Measurements from ENCODE around the gene SLC46A1. TPM values are rescaled to one million over a fixed set of nuclear protein-coding genes. Genes with fewer than 3 reads are reported as not detected.
A peak's percentile ranks its signal among the peaks of the same experiment; 100 is the strongest.

SLC46A1 gene
- total and polyA plus RNA-seq, 9 of the 15 experiments (the other 6 are each of a cell fraction or from before 2014, with no cell fraction given): 0.24 to 5.5 (median 3.1) TPM

DNA sequence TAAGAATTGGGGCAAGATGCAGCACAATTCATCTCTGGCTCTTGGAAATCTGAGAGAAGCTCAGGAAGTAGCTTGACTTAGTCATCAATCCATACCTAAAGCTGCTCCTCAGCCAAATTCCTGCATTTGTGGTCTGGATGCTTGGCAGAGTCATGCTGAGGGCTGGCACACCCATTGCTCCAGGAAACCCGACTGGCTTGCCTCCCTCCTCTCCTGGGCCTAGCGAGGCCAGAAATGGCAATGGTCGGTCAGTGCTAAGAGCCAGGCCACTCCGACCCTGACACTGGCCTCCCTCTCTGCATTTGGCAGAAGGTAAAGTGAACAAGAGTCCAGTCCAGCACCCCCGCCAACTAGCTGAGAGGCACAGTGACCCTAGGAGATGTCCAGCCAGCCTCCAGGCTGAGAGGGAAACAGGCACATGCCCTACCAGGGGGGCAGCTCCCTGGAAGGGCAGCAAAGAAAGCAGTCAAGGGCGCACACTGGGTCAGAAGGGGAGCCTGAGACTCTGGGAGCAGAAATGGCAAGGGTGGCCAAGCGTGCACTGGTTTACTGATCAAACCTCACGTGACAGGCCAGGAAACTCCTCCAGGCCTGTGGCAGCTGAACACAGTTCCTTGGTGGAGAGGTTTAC, 58.6 kb downstream of the SLC46A1 start:
- BruUV-seq (replicated peaks): TSS peak; percentile 23
- FAIRE-seq (no peak), DNase-seq (ENCODE audit: extremely low read depth in 1 of 4, low spot score in 3 of 4) (no peak), ATAC-seq (no peak)
- Histone ChIP-seq H3K27ac (ENCODE audit: extremely low read depth, low read depth, low read length) (no peak overlapping the region), H3K9me1 (ENCODE audit: control insufficient read depth, insufficient read depth, low read length) (peaks cover under 1% of the 10 kb centered on the region), H3K27me3 (ENCODE audit: control insufficient read depth in 2 of 2, insufficient read depth in 2 of 2, low read length in 2 of 2) (no peaks in the 10 kb centered on the region), H3K4me3 (no peak overlapping the region), H3K36me3 (ENCODE audit: control insufficient read depth, insufficient read depth, low read length) (peaks cover 93% of the 10 kb centered on the region), H4K20me1 (replicated peaks; ENCODE audit: control insufficient read depth, insufficient read depth, low read length) (no peaks in the 10 kb centered on the region; the same call in none of the 2 replicates), H3K9ac (ENCODE audit: insufficient read depth in 1 of 2, low read depth in 2 of 2, low read length in 2 of 2) (no peak overlapping the region), H3K4me1 (replicated peaks in 1 of 2; ENCODE audit: control insufficient read depth in 2 of 2, insufficient read depth in 2 of 2, low read length in 2 of 2) (peaks cover 0 to 3% of the 10 kb centered on the region in 2 experiments; a peak in 1 of 5 replicates), H3K4me2 (ENCODE audit: insufficient read depth, low read length) (no peak overlapping the region), H3K79me2 (ENCODE audit: control insufficient read depth, insufficient read depth, low read length) (no peaks in the 10 kb centered on the region), H2AFZ (ENCODE audit: low read depth, low read length) (no peak overlapping the region), H3K9me3 (replicated peaks; ENCODE audit: control insufficient read depth, insufficient read depth, low read depth, low read length) (no peaks in the 10 kb centered on the region)
- intact Hi-C loops (cut with micrococcal nuclease) (no loop called here), in situ Hi-C loops (cut with MboI) (no loop called here)
- CTCF ChIA-PET (ENCODE audit: low intra/inter-chr PET ratio): no interaction called here
- POLR2A ChIA-PET: interaction anchor here (0.7 to 4.2 kb wide), 6 partner anchors 9 to 1055 kb away, joined by 3 to 44 read pairs (median 4); partner anchors contain the start of genes IFT20, POLDIP2 and TNFAIP1
- TF ChIP-seq SUPT5H (IDR thresholded peaks at IDR 0.05): peak; percentile 51; the same call in 1 of the 2 replicates
- TF ChIP-seq POLR2AphosphoS2 (IDR thresholded peaks at IDR 0.05; ENCODE audit: low read length): peak; percentile 35; the same call in 1 of the 2 replicates
- TF ChIP-seq ZNF133 (CRISPR knock-in tag; IDR thresholded peaks at IDR 0.05): no peak
- TF ChIP-seq, protein P1, sequence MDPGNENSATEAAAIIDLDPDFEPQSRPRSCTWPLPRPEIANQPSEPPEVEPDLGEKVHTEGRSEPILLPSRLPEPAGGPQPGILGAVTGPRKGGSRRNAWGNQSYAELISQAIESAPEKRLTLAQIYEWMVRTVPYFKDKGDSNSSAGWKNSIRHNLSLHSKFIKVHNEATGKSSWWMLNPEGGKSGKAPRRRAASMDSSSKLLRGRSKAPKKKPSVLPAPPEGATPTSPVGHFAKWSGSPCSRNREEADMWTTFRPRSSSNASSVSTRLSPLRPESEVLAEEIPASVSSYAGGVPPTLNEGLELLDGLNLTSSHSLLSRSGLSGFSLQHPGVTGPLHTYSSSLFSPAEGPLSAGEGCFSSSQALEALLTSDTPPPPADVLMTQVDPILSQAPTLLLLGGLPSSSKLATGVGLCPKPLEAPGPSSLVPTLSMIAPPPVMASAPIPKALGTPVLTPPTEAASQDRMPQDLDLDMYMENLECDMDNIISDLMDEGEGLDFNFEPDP (CRISPR knock-in tag; IDR thresholded peaks at IDR 0.05): no peak
- 0 out of 2 replicates have a peak, but pooled peaks have one; percentile 32 for TF ChIP-seq RBFOX2 (IDR thresholded peaks at IDR 0.05; ENCODE audit: low read depth, low read length)
- no peak for TF ChIP-seq ZFPM2 (CRISPR knock-in tag; IDR thresholded peaks at IDR 0.05)
- 0 out of 2 replicates have a peak, but pooled peaks have one; percentile 35 for TF ChIP-seq POLR2A (conservative IDR thresholded peaks at IDR 0.05)
- peak; percentile 57 for TF ChIP-seq POLR2G (IDR thresholded peaks at IDR 0.05; ENCODE audit: low read depth, low read length)
- 95% methylated on average over 8 of the region's 8 CpGs for WGBS (ENCODE audit: insufficient coverage, low coverage, missing lambda C conversion rate)

Data from K562 (cell line).